Muscle layer of duodenum (tissue), 2 donors: Measurements from ENCODE around the gene NAP1L5.

Experiments
- H3K27ac ChIP-seq: one replicate; pipeline ENCODE4 v1.7.0; 2013; ENCODE audit warnings: mild to moderate bottlenecking, low read length
- H3K27me3 ChIP-seq: one replicate; pipeline ENCODE4 v1.7.0; 2013; ENCODE audit warnings: low read depth, mild to moderate bottlenecking, control low read depth, low read length
- H3K36me3 ChIP-seq, 2 donors: one replicate each; pipeline ENCODE4 v1.7.0; 2013; ENCODE audit warnings: low read length in 2 of 2, control low read depth in 1 of 2, mild to moderate bottlenecking in 1 of 2; ENCODE audit not compliant: insufficient read depth in 2 of 2, control insufficient read depth in 1 of 2
- H3K4me1 ChIP-seq, 2 donors: one replicate each; pipeline ENCODE4 v1.7.0; 2013; ENCODE audit warnings: low read length in 2 of 2, mild to moderate bottlenecking in 2 of 2, control low read depth in 1 of 2, moderate library complexity in 1 of 2; ENCODE audit not compliant: insufficient read depth in 2 of 2, control insufficient read depth in 1 of 2
- H3K4me3 ChIP-seq, 2 donors: one replicate each; pipeline ENCODE4 v1.7.0; 2013; ENCODE audit warnings: low read length in 2 of 2, low read depth in 1 of 2, mild to moderate bottlenecking in 1 of 2
- H3K9me3 ChIP-seq, 2 donors: one replicate each; pipeline ENCODE4 v1.7.0; 2013; ENCODE audit warnings: low read length in 2 of 2, control low read depth in 1 of 2, mild to moderate bottlenecking in 1 of 2; ENCODE audit not compliant: control insufficient read depth in 1 of 2
- donor health status: healthy.

Gene NAP1L5, protein sequence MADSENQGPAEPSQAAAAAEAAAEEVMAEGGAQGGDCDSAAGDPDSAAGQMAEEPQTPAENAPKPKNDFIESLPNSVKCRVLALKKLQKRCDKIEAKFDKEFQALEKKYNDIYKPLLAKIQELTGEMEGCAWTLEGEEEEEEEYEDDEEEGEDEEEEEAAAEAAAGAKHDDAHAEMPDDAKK

DNA sequence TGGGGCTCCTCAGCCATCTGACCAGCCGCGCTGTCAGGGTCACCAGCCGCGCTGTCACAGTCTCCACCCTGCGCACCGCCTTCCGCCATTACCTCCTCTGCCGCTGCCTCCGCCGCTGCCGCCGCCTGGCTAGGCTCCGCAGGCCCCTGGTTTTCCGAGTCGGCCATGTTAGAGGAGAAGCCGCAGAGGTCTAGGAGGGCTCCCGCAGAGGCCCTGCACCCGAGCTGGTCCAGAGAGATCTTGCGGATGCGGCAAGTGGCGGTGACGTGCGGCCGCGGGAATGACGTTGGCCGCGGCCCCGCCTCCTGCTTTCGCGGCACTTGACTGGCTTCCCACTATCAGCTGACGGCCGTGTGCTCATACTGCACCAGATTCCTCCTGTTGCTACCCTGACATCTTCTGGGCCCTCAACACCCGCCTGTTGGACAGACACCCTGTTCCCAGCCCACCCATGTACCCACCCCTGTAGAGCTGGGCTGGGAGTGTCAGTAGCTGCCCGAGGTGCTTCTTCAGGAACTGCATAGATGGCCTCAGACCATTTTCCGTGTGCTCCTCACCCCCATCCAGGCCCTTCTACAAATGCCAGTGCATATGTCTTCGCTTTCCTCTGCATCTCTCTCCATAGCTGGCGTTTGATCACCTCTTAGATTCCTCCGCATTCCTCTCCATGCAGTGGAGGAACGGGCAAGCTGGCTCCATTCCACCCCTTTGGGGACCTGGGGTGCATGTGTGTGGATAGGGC lies at the start of gene NAP1L5:
Gene NAP1L5, minus strand, starts transcription at position 242 of the 742 bp plus-strand sequence. Its CDS starts 75 bp downstream, at position 167.
- no peaks in the 10 kb centered on the region for H3K27me3 ChIP-seq
- peaks cover 0 to 12% of the 10 kb centered on the region in 2 donors for H3K36me3 ChIP-seq
- no peaks in the 10 kb centered on the region for H3K9me3 ChIP-seq
- H3K27ac ChIP-seq: peak within 1 kb of the TSS; percentile 67
- peak within 1 kb of the TSS; percentile 68 to 76 for H3K4me3 ChIP-seq
- H3K4me1 ChIP-seq: peaks cover 0 to 4% of the 10 kb centered on the region in 2 donors

DNA sequence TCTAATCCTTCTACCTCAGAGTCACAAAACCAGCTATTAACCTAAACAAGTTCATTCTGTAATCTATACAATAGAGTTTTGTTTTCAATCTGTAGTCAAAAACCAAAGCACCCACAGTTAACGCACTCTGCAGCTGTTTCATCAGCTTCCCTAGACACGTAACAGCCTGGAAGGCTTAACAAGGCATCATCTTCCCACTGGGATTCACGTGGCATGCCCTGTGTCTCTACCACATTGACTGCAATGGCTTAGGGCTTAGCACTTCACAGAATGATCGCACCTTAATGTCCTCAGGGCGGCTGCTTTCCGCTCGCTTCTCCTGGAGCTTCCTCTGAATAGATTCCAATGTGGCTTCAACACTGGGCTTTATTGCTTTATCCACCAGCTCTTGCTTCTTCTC lies 49.7 kb upstream of the NAP1L5 start:
- no peaks in the 10 kb centered on the region for H3K27me3 ChIP-seq
- no peaks in the 10 kb centered on the region for H3K9me3 ChIP-seq
- H3K4me3 ChIP-seq: no peak overlapping the region
- H3K36me3 ChIP-seq: peaks cover 57 to 61% of the 10 kb centered on the region in 2 donors
- H3K4me1 ChIP-seq: peaks cover 0 to 6% of the 10 kb centered on the region in 2 donors
- H3K27ac ChIP-seq: no peak overlapping the region

DNA sequence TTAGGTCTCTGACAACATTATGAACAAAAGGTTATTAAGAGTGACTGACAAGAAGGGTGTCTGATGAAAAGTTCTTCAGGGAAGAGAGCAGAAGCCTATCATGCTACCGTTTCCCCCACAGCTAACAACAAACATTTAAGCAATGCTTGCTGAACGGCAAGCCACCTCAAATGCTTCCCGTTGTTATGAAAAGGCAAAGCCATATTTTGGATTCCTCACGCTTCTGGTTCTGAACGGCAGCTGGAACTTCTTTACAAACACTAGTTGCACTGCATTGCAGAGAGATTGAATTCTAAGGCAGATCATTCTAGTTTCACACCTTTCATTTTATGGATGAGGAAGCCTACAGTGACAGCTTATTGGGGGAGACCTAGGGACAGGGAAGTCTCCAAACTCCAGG lies 48.6 kb upstream of the NAP1L5 start:
- peaks cover 0 to 6% of the 10 kb centered on the region in 2 donors for H3K4me1 ChIP-seq
- H3K4me3 ChIP-seq: no peak overlapping the region
- H3K27me3 ChIP-seq: no peaks in the 10 kb centered on the region
- H3K36me3 ChIP-seq: peaks cover 53 to 71% of the 10 kb centered on the region in 2 donors
- no peaks in the 10 kb centered on the region for H3K9me3 ChIP-seq
- no peak overlapping the region for H3K27ac ChIP-seq

DNA sequence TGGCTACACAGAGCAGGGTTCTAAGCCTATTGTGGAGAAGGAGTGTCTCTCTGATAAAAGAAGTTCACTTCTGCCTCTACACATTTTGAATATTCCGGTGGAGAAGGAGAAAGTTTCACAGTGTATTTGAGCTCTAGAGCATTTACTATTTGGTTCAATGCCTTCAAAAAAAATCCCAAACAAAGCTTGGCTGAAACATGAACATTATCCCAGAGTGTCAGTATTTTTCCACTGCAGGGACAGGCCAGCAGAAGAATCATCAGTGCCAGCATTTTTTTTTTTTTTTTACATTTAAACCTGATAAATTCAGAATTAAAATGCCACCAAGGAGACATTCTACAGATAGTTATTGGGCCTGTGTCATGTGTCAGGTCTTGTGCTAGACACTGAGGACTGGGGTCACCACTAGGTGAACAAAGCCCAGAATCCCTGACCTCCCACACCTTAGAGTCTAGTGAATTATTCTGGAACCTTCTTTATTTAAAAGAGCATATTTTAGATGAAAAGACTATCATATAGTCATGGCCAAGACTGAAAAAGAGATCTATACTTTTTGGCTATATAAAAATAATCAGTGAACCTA lies 48.0 kb upstream of the NAP1L5 start:
- no peak overlapping the region for H3K27ac ChIP-seq
- H3K4me3 ChIP-seq: no peak overlapping the region
- no peaks in the 10 kb centered on the region for H3K9me3 ChIP-seq
- no peaks in the 10 kb centered on the region for H3K27me3 ChIP-seq
- H3K36me3 ChIP-seq: peaks cover 48 to 71% of the 10 kb centered on the region in 2 donors
- H3K4me1 ChIP-seq: peaks cover 0 to 6% of the 10 kb centered on the region in 2 donors

DNA sequence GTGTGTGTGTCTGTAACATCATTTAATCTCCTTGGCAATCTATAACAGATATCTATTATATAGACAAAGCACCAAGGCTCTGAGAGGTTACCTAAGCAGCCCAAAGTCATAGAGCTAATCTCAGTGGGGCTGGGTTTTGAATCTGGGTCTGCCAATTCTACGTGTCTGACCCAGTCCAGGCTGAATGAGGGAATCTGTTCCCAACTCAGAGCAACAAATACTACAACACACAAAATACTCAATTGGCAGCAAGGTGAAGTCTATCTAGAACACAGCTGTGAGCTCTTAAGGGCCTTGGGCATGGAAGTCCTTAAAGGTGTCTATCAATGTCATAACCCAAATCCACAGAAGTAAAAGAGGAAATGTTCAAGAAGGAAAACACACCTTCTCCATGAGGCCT lies 47.5 kb upstream of the NAP1L5 start:
- Histone ChIP-seq H3K36me3 (peaks cover 43 to 68% of the 10 kb centered on the region in 2 donors), H3K27ac (no peak overlapping the region)

DNA sequence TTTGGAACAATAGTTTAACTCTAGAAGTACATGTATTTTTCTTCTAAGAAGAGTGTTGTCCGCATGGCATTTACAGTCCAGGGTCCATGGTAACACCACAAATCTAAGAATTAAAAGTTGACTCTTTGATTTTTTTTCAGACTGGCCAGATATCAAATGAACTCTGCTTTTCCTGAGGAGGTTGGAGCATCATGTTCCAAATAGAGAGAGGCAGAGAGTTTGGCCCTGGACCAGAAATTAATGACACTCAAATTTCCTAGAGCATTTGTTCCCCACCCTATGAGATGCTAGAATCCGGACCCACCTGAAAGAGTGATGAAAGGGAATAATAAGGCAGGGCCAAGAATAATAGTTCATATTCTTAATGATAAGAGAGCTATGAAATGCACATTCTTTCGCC lies 47.0 kb upstream of the NAP1L5 start:
- Histone ChIP-seq H3K9me3 (no peaks in the 10 kb centered on the region), H3K4me3 (no peak overlapping the region), H3K4me1 (peaks cover 5 to 13% of the 10 kb centered on the region in 2 donors), H3K27me3 (no peaks in the 10 kb centered on the region), H3K27ac (no peak overlapping the region), H3K36me3 (peaks cover 38 to 63% of the 10 kb centered on the region in 2 donors)

More for the DNA sequence above, 47.5 kb upstream of the NAP1L5 start:
- Histone ChIP-seq H3K9me3 (no peaks in the 10 kb centered on the region), H3K4me3 (no peak overlapping the region), H3K4me1 (peaks cover under 1 to 11% of the 10 kb centered on the region in 2 donors), H3K27me3 (no peaks in the 10 kb centered on the region)

DNA sequence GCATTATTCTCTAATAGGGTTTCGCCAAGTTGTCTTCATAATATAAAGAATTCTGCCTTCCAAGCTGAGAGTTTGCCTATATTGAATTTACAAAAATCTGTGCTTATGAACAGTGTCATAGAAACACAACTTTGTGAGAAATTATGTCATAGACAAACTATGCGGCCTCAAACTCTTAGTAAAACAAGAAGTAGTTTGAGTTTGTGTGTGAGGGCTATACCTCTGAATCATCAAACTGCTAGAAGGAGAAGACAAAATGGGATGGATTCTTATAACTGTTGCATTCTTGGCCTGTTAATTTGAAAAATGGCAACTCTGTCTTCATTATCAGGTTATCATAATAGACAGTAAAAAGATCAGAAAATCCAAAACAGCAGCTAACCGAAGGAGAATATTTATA lies 46.1 kb upstream of the NAP1L5 start:
- Histone ChIP-seq H3K36me3 (peaks cover 29 to 57% of the 10 kb centered on the region in 2 donors), H3K9me3 (no peaks in the 10 kb centered on the region), H3K27me3 (no peaks in the 10 kb centered on the region), H3K27ac (no peak overlapping the region), H3K4me1 (peaks cover 5 to 16% of the 10 kb centered on the region in 2 donors), H3K4me3 (no peak overlapping the region)

DNA sequence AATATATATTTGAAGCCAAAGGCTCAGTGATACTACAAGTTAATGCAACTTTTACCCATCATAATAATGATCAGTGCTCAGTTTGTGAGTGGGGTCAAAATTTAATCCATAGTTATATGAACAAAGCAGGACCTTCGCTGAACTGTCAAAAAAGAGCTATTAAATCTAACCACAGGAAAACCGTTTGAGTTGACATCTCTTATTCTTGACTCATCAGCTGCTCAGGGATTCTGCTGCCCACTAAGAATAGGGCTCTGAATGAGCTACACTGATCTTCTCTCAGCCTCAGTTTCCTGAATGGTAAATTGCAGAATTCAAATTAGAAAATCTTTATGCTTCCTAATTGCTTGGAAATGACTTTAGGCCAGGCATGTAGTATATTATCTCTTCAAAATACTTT lies 44.9 kb upstream of the NAP1L5 start:
- no peaks in the 10 kb centered on the region for H3K27me3 ChIP-seq
- no peaks in the 10 kb centered on the region for H3K9me3 ChIP-seq
- no peak overlapping the region for H3K4me3 ChIP-seq
- no peak overlapping the region for H3K27ac ChIP-seq
- peaks cover 26 to 61% of the 10 kb centered on the region in 2 donors for H3K36me3 ChIP-seq
- peaks cover 5 to 27% of the 10 kb centered on the region in 2 donors for H3K4me1 ChIP-seq

DNA sequence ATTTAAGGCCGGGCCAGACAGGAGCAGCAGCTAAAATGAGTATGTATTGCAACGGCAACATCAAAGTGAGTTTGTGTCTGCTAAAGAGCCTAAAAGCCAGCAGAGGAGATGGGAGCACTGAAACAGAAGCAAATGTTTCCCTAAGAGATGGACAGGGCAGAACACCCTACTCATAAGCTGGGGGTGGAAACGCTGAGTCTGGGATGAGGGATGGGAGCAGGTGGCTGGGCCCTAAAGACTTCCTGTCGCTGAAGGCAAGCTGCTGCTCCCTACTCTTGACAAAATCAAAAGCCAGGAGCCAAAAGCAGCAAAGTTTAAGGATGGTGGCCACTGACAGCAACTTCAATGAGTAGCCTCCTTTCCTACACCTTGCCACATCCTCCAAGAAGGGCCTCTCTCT lies 40.6 kb upstream of the NAP1L5 start:
- H3K27ac ChIP-seq: peak overlapping the region; percentile 53
- H3K4me1 ChIP-seq: peaks cover 5 to 28% of the 10 kb centered on the region in 2 donors
- peaks cover 20 to 36% of the 10 kb centered on the region in 2 donors for H3K36me3 ChIP-seq

DNA sequence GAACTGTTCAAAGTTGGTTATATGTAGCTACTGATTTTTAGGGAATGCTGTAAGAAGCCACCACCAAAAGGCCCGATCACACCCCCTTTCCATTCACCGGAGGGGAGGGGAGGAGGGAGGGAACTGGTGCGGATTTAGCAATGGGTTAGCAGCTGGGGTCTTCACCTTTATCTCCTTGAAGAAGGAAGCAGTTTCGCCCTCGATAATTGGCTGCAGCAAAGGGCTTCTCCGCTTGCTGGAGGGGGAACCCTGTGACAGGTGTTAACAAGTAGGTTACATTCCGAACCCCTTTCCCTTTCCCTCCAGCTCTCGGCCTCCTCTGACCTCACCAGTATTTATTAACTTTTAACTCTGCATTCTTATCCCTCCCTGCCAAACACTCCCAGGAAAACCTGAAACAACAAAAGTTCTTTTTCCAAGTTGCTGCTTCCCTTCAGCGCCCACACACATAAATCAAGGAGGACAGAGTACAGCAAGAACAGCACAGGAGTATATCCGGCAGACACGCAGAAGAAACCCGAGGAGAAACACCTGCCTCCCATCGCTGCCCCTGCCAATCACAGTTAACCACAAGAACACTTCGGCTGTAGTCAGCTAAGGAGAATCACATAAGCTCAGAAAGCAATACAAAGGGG lies 39.8 kb upstream of the NAP1L5 start:
- Histone ChIP-seq H3K9me3 (no peaks in the 10 kb centered on the region), H3K4me3 (no peak overlapping the region), H3K36me3 (peaks cover 13 to 31% of the 10 kb centered on the region in 2 donors), H3K27ac (peak overlapping the region; percentile 53), H3K27me3 (no peaks in the 10 kb centered on the region), H3K4me1 (peaks cover 5 to 28% of the 10 kb centered on the region in 2 donors)

More for the DNA sequence above, 40.6 kb upstream of the NAP1L5 start:
- Histone ChIP-seq H3K9me3 (no peaks in the 10 kb centered on the region), H3K27me3 (no peaks in the 10 kb centered on the region), H3K4me3 (no peak overlapping the region)

DNA sequence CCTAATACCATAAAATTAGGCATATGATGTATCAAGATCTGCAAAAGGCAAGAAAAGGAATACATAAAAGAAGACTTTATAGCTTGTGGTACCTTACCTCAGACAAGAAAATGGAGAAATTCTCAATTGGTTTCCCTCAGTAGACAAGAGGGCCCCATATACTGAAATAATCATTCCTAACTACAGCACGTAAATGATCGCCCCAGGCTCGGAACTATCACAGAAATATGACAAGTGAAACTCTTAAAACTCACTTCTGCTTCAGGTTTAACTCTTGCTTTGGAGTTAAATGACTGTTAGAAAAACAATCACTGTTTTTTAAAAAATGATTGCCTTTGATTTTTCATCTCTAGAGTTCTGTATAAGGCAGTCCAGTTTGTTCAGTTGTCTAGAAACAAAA lies 38.6 kb upstream of the NAP1L5 start:
- Histone ChIP-seq H3K4me1 (peaks cover 5 to 28% of the 10 kb centered on the region in 2 donors), H3K27me3 (no peaks in the 10 kb centered on the region), H3K9me3 (no peaks in the 10 kb centered on the region), H3K27ac (no peak overlapping the region), H3K4me3 (no peak overlapping the region), H3K36me3 (peaks cover 18 to 30% of the 10 kb centered on the region in 2 donors)
